Retina (tissue), 1 donor: ENCODE measurements around the gene AGPAT2.

Experiments used
- DNase-seq: peaks from one replicate; pipeline ENCODE4 v3.0.0-alpha.2; 2016

AGPAT2 gene

DNA sequence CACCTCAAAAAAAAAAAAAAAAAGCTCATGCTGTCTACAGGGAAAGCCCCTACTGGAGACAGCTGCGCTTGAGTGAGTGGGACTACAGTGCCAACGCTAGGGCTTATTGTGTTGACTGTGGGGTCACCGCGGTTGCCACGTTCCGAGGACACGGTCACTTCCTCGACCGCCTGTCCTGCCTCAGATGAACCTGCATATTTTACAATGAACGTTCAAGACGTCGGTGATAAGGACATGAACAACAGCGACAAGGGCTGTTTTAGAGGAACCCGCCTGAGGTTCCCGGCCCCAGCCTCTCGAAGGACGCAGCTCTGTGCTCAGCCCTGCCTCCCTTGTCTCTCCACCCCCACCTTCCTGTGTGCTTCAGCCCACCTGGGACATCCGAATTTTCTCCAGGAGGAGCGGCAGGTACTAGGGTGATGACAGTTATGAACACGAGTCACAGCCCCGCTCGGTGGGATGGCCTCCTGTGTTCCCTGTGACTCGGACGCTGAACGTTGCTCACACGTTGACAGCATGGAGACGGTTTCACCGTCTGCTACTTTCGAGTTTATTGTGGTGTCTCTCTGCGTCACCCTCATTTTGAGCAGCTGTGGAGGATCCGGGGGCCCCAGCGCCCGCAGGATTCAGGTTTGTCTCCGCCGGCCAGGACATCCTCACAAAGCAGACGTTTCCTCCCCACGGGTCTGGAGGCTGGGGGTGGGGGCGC is 13.9 kb upstream of the AGPAT2 start:
- DNase-seq, result peak; percentile 42

DNA sequence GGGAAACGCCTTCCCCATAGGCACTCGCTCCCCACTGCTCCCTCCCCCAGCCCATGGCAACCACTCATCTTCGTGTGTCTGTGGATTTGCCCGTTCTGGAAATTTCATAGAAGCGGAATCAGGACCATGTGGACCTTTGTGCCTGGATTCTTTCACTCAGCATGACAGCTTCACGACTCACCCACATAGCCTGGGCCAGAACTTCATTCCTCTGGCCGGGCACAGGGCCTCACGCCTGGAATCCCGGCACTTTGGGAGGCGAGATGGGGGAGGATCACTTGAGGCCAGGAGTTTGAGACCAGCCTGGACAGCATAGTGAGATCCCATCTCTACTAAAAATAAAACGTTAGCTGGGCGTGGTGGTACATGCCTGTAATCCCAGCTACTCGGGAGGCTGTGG is 13.0 kb upstream of the AGPAT2 start:
- DNase-seq, result no peak

DNA sequence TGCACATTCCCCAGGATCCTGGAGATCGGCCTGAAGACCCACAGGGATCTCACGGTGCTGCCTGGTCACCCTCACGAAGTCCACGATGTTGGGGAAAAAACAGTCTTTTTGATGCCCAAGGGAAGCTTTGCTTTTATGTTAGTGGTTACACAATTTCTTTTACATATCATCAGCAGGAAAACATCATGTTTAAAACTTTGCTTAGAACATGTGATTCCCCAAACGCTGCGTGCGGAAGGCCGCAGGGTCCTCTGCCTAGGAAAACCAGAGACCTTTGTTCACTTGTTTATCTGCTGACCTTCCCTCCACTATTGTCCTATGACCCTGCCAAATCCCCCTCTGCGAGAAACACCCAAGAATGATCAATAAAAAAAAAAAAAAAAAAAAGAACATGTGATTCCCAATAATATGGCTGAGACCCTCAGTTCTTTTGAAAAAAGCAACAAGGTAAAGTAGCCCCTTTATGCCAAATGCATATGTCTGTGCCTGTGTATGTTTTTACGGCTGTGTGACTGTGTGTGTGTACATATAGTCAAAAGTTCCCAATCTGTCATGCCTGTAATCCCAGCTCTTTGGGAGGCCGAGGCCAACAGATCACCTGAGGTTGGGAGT is 11.5 kb upstream of the AGPAT2 start:
- DNase-seq, result no peak

DNA sequence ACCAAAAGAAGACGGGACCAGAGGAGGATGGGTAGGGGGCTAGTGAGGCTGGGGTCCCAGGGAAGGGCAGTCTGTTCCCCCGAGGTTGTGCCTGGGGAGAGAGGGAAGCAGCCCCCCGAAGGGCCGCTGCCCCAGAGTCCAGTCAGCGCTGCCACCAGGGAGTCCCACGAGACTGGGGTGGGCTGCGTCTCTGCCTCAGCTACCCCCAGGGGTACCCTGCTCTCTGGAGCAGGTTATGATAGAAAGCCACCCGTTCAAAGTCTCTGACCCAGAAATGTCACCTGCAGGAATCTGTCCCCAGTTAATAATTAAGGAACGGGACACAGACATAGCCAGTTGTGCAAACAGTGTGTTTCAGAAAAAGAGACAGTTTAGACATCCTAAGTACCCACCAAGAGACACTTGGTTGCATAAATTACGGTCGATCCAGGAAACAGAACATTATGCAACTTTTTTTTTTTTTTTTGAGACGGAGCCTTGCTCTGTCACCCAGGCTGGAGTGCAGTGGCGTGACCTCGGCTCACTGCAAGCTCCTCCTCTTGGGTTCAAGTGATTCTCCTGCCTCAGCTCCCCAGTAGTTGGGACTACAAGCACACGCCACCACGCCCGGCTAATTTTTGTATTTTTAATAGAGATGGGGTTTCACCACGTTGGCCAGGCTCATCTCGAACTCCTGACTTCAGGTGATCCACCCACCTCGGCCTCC is 10.7 kb upstream of the AGPAT2 start:
- no peak for DNase-seq

DNA sequence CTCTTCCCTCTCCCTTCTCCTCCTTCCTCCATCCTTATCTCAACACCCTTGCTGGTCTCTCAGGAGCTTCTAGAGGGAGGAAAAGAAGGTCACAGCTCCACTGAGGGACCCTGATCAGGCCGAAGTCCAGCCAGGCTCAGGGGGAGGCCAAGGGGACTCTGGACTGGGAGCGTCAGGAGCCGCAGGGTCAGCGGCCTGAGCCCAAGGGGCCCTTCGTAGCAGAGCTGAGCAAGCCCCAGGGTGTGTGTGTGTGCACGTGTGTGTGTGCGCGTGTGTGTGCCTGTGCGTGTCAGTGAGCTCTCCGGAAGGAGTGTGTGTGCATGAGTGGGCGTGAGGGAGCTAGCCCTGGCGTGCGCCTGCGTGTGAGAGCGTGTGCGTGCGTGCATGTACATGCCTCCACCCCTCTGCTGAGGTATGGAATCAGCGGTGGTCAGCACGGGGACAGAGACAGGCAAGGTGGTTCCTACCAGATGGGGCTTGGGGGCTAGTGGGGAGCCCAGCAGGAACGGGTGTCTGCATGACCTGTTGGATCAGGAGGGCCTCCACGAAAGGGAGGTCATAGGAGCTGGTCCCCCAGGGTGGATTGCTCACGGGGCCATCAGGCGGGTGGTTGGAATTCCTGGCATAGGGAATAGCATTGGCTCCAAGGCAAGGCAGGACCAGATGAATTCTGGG is 10.0 kb upstream of the AGPAT2 start:
- DNase-seq, result peak; percentile 72

DNA sequence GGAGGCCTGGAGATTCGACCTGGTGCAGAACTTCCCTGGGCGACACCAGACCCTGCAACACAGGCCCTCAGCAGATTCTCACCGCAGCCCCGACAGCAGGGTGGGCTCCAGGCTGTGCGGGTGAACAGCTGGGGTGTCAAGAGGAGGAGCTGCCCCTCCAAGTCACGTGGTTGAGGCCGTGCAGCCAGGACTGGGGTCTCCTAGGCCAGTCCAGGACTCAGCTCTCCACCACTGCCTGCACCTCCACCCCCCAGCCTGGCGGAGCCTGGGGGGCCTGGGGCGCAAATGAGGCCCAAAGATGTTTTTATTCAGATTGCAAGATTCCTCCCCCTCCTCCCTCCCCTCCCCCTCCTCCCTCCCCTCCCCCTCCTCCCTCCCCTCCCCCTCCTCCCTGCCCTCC is 9.2 kb upstream of the AGPAT2 start:
- DNase-seq, result peak; percentile 62

DNA sequence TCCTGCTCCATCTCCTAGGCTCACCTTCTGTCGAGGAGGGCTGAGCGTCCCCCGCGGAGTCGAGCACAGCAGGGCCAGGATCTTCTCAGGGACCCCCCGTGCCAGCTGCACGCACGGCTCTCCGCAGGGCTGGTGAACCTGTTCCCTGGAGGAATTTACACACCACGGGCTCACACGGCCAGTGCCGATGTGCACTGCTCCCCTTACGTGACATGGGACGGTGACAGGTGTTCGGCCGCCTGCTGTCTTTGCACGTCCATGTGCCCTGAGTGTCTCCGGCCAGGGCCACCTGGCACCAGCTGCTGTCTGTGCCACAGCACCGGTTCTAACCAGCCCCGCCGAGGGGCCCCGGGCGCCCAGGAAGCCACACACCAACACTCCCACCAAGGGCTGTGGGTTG is 8.7 kb upstream of the AGPAT2 start:
- DNase-seq, result no peak

DNA sequence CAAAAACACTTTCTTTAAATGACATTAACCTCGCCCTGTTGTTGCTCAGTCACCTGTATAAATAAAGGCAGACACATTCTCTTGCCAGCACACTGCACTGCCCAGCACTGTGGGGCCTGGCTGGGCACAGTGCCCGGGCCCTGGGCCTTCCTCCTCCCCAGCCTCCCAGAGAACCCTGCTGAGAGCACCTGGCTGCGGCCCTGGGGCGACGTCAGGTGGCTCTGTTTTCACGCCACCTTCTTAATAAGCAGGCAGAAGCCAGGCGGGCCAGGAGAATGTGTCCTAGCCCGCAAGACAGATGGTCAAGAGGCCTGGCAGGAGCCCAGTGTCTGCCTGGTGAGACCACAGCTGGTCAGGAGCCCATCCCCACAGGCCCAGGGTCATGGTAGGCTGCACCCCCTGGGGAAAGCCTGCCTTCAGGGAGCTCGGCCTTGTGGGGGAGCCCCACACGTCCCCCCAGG is 8.2 kb upstream of the AGPAT2 start:
- DNase-seq, result no peak

DNA sequence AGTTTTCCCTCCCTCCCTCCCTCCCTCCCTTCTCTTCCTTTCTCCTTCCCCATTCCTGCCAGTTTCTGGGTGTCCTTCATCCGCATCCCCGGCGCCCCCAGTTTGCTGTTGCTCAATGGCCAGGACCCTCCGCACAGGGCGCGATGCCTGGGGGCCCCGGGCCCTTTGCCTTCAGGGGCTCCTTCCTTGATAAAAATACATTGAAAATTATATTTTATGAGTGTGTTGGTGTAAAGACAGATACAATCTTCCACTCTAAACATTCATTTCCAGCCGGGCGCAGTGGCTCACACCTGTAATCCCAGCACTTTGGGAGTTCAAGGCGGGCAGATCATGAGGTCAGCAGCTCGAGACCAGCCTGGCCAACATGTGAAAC is 7.6 kb upstream of the AGPAT2 start:
- no peak for DNase-seq

DNA sequence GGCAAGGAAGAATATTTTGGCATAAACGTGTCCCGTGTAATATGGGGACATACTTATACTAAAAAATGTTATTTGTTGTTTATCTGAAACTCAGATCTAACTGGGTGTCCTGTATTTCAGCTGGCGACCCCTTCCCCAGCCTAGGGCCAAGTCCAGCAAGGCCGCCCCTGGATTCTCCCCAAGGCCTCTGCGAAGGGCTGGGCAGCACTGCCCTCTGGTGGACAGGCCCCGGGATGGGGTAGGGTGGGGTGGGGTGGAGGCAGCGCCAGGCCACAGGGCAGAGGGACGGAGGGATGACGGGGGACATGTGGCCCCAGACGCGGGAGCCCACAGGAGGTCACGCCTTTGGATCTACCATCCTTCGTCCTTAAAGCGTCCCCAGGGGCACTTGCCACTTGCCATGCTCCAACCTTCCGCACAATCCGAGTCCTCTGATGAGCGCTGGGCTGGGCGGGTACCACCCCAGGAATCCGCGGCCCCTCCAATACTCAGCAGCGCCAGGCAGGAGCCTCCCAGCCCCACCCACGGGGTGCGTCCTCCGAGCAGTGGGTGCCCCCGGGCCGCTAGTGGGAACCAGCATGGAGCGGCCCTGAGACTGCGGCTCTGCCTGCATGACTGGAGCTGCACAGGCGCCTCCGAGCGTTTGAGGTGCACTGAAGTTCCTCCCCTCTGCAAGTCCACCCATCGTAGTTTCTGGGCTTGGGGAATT is 7.1 kb upstream of the AGPAT2 start:
- DNase-seq, result peak; percentile 62

DNA sequence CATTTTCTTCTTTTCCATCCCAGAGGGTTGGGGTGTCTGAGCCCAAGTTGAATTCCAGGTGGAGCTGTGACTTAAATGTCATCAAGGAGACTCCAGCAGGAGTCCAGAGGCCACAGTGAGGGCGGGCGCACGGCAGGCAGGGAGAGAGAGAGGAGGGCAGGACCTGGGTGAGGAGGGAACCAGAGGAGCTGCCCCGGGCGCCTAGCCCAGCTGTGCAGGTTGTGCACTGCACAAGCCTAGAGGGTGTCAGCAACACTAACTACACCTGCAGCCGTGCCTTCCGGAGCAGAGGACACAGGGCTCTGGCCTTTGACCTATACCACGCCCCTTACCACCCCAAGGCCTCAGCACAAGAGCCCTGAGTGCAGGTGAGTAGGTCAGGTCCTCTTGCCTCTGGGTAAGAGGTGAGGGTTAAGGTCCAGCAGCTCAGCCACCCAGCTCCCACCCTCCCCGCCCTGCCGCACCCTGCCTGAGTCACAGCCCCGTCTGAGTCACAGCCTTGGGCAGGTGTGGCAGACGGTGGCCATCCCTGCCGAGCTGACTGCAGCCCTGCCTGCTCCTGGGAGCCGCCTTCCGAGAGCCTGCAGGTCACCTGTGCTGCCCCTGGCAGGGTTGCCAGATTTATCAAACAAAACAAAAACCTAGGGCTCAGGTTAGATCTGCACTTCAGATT is 6.4 kb upstream of the AGPAT2 start:
- DNase-seq, result no peak

DNA sequence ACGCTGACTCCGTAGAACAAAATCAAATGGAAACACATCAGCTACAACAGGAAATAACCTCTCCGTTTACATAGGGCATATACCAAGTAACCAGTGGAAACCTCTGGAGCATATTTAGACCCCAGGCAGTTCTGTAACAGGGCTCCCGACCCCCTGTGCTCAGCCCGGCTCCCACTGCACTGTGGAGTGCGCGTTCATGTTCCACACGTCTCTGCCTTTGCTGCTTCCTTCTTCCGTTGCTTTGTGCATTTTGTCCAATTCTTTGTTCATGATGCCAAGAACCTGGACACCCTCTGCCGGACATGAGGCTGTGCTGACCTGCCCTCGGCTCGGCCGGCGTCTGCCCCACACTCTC is 5.9 kb upstream of the AGPAT2 start:
- DNase-seq, result no peak

DNA sequence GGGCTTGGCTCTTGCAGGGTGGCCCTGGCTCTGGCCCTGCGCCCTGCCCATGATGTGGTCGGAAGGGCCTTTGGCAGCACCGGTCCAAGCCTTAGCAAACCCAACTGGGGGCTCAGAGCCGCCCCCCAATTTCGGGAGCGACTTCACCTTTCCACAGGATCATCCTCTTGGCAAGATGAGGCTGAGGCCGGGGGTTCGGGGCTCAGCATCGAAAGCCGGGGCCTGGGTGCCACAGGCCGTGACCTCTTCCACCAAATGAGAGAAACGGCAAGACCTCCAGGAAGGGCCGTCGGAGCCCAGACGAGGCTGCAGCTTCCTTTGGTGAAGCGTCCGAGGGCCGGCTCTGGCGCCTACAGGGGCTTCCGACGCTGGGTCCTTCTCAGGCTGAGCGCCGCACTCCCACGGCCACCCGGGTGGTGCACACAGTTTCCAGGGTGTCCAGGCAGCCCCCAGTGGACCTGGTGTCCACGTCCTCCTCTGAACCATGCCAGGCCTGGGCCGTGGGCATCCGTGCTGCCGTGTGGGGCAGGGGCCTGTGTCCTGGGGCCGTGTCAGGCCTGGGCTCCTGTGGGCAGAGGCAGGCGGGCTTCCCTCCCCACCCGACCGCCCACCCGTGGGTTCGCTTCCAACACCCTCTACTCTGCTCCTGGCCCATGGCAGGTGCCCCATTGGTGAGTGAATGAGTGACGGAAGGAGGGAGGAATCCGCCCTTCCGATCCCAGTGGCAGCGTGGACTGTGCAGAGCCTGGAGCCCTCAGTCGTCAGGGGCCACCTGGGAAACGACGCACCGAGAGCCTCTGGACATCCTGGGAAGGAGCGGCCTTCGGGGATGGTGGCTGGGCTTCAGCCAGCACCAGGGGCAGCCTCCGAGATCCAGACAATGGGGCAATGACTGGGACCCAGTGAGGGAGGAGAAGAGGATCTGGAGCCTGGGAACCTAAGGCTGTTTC is 5.2 kb upstream of the AGPAT2 start:
- no peak for DNase-seq

DNA sequence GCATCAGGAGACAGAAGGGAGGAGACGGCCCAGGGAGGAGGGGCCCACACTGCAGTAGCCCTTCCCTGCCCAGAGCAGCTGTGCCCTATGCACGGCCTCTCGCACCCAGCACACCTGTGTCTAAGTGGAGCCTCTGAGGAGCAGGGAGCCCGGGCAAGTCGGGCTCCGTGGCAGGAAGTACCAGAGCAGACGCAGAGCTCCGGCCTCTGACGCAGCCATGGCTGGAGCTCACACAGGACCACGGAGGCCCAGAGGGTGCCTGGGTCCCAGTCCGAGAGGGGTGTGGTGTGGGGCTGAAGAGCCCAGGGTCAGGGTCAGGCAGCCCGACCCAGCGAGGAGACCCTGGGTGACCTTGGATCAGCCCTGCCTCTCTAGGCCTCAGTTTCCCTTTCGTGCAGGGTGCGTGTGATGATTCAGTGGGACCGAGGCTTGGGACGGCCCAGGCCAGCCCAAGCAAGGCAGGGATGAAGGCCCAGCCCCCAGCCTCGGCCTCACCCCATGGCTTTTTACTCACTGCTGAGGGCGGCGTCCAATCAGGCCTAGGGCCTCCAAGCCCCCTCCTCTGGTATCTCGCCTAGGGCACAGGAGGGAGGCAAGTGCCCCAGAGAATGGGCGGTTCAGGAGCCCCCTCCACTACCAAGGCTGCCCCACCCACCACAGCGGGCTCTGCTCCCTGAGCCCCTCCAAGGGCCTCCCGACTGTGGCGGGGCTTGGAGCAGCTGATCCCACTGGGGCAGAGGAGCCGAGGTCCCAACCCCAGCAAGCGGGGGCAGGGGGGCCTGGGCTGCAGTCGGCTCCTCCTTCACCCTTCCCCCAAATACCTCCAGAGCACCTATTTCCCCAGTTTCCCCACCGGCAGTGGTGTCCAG is 4.3 kb upstream of the AGPAT2 start:
- DNase-seq, result no peak

DNA sequence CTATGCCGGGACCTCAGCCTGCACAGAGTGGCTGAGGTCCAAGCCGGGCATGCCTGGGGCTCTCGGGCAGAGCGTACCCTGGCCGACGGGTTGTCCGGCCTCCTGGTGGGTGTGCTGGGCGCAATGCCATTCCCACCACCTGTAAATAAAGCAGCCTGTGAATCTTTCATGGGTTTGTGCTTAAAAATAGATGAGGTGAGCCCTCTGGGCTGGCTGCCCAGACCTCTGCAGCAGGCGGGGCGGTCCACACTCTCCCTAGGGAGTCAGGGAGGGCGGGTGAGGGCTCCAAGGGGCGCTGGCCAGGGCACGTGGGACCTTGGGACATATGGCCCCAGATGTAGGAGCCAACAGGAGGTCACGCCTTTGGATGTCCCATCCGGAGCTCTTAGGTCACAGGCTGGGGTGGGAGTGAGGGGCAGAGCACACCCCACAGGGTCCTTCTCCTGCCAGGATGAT is 3.6 kb upstream of the AGPAT2 start:
- DNase-seq, result no peak

DNA sequence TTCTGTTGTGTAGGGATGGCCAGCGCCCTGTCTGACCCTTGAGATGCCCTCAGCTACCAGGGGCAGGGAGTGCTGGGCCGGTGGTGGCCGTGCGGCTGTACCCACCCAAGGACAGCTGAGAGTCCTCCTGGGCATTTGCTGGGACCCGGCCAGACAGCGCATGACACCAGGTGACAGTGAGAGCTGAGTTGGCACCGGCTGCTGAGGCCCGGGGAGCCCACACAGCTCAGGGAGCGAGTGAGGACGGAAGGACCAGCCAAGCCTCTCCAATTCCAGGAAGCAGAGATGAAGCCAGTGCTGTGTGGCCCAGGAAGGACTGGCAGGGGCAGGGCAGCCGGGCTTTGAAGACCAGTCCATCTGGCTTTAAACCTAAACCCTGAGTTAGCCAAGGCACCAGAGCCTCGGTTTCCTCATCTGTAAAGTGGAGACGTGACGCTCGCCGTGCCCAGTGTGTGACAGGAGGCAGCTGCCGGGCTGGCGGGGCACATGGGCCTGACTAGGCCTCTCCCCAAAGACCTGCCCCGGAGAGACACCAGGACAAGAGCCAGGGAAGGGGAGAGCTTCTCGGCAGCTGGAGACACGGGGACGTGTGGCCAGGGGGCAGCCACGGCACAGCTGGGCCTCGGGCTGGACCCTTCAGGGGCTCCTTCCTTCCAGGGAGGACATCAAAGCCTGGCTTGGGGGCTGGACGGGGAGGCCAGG is 3.0 kb upstream of the AGPAT2 start:
- DNase-seq, result no peak

DNA sequence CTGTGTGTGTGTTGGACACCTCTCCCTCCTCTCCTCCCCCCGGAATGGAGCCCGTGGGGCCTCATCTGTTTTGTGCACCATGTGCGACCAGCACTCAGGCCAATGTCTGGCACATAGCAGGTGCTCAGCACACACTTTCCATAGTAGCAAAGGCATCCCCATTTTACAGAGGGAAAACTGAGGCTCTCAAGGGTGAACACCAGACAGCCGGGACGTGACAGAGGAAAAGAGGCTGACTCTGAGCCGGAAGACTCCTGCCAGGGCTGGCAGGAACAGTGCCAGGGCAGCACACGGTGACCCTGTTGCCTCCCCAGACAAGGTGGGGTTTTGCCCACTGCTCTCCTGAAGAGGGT is 1.8 kb upstream of the AGPAT2 start:
- DNase-seq, result no peak

DNA sequence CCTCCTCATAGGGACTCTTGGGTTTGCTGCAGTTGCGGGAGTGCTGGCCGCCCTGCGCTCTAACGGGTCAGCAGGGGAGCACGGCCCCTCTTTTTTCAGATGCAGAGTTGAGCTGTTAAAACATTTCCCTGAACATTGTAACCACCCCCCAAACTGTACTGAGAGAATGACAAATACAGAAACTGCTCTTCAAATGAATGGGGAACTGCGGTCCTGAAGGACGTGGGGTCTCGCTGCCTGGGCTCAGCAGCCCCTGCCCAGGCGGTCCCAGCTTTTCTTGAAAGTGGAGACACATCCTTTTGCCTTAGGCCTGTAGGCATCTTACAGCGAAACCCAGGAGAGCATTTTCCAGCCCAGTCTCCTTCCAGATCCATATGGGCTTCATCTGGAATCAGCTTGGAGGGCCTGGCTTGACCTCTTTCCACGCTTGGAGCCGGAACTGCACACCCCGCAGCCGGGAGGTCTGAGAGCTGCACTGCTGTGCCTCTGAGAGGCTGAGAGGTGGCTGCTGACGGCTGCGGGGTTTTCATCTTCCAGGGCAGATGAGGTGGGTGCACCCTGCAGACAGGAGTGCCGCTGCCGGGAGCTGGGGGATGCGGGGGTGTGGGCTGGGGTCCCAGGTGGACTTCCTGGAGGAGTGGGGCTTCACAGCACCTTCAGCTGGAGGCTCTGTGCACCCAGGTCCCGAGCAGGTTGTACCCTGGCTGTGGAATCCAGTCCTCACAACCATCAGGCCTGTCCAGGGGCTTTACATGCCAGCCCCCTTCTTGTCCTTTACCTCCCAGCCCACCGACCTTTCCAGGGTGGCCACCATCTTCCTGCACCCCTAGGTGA is 1.2 kb upstream of the AGPAT2 start:
- DNase-seq, result no peak

DNA sequence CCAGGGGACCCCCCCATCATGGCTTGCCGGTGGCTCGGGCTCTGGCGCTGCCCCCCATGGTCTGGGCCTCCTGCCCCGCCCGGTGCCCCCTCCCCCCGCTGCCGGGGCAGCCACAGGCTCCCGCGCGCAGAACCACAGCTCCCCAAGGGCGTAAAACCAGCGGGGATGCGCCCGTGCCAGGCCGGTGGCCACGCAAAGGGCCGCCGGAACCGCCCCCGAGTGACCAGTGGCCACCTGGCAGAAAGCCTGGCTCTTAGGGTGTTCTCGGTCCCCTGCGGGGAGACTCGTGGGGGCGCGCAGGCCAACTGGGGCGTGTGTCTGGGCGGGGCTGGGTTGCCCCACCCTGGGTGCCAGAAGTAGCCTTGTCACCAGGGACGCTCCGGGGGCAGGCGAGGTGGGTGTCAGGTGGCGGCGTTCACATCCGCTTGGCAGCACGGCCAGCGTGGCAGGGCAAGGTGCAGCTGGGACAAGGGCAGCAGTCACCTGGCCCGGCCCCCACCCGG is 515 bp upstream of the AGPAT2 start:
- DNase-seq, result no peak
